Calu3 (cell line): ENCODE data around the gene MTURN. TPM values are rescaled to one million over a fixed set of nuclear protein-coding genes. Genes with fewer than 3 reads are reported as not detected.

Experiments used
- Bru-seq: library from RNA; stranded (reverse); fragments of 400-500 nt; gene quantifications from one replicate; lab custom pipeline; 2021; lab: Mats Ljungman, UMichigan
- BruChase-seq, 2 experiments: library from RNA; stranded (reverse); fragments of 400-500 nt; gene quantifications; one replicate each; lab custom pipeline; 2021; lab: Mats Ljungman, UMichigan
- BruUV-seq: library from RNA; stranded (reverse); fragments of 400-500 nt; replicated peaks from 2 replicates; lab custom pipeline; 2021; lab: Mats Ljungman, UMichigan
- CTCF ChIA-PET: fragments of 300-600 bp; sonication (Branson Sonifier 250); formaldehyde crosslinking; loops from one replicate; lab custom pipeline; 2022; ENCODE audit warnings: antibody characterized with exemption; lab: Charles Lee
- DNase-seq: peaks from one replicate; pipeline ENCODE4 v3.0.0; 2022
- H3K27ac Mint-ChIP-seq: one replicate; pipeline ENCODE4 v1.8.0; 2022; ENCODE audit warnings: mixed read lengths; ENCODE audit not compliant: unreplicated experiment
- H3K27me3 Mint-ChIP-seq: one replicate; pipeline ENCODE4 v1.8.0; 2022; ENCODE audit warnings: mixed read lengths; ENCODE audit not compliant: unreplicated experiment
- H3K36me3 Mint-ChIP-seq: one replicate; pipeline ENCODE4 v1.8.0; 2022; ENCODE audit warnings: mild to moderate bottlenecking, moderate library complexity, mixed read lengths; ENCODE audit not compliant: insufficient read depth, unreplicated experiment
- H3K4me1 Mint-ChIP-seq: one replicate; pipeline ENCODE4 v1.8.0; 2022; ENCODE audit warnings: mild to moderate bottlenecking, low read depth, mixed read lengths; ENCODE audit not compliant: unreplicated experiment
- H3K4me3 Mint-ChIP-seq: one replicate; pipeline ENCODE4 v1.8.0; 2022; ENCODE audit warnings: mild to moderate bottlenecking, low read depth, moderate library complexity, mixed read lengths; ENCODE audit not compliant: unreplicated experiment
- H3K9me3 Mint-ChIP-seq: one replicate; pipeline ENCODE4 v1.8.0; 2022; ENCODE audit warnings: low read depth, mixed read lengths; ENCODE audit not compliant: unreplicated experiment
- intact Hi-C: fragments of 100-400 bp; cut with micrococcal nuclease; formaldehyde crosslinking; loops from one replicate; pipeline ENCODE4 v1.10.0; 2022; ENCODE audit not compliant: unreplicated experiment
- long read RNA-seq: library from polyadenylated mRNA; stranded (forward); transcript quantifications from one replicate; pipeline ENCODE4 v2.0.0, GENCODE V29; 2022
- total RNA-seq: library from RNA; stranded (reverse); gene quantifications from 2 replicates; pipeline ENCODE4 v1.2.3, GENCODE V29; 2022
- TF ChIP-seq, protein P1 (sequence below): fragments of 200-600 bp; IDR thresholded peaks from one replicate; pipeline ENCODE4 v1.8.0; 2022; ENCODE audit warnings: antibody characterized with exemption; ENCODE audit not compliant: unreplicated experiment

MTURN gene
- 6.4 and 6.5 TPM in 2 replicates for total RNA-seq
- Bru-seq, nascent RNA = percentile 49 among the genes with signal in this experiment
- BruChase-seq, experiment 1, labeled RNA remaining after a 6-hour chase = percentile 44 among the genes with signal in this experiment
- BruChase-seq, experiment 2, labeled RNA remaining after a 2-hour chase = percentile 60 among the genes with signal in this experiment
- long read RNA-seq, full-length matches to known transcripts = 9 of 16 reads
- long read RNA-seq, partial matches to known transcripts = 0 of 16 reads
- long read RNA-seq, other reads (novel, unspliced or antisense) = 7 of 16 reads

DNA sequence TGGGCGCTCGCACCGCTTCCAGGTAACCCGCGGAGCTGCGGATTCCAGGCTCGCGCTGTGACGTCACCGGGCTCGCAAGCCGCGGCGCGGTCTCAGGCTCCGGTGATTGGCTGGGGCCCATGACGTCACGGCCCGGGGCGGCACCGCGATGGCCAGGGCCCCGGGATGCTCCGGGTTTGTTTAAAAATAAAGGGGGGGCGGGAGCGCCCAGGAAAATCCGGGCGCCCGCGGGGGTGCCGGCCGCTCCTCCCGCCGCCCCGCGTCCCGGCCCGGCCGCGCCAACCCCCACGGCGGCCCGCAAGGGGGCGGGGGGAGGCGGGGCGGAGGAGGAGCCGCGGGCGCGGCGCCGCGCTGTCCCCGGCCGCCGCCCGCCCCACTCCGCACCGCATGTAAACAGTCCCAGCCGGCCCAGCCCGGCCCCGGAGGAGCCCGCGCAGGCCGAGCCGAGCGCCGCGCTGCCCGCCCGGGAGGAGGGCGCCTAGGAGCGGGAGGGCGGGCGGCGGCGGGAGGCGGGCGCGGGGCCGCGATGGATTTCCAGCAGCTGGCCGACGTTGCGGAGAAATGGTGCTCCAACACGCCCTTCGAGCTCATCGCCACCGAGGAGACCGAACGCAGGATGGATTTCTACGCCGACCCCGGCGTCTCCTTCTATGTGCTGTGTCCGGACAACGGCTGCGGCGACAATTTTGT lies at the start of gene MTURN:
TSS of gene MTURN (plus strand) at position 376 of the 690 bp plus-strand sequence. CDS start at position 527, 151 bp downstream.
- peak within 1 kb of the TSS; percentile 100 for H3K4me3 Mint-ChIP-seq
- intact Hi-C loops = no loop called here
- no peaks in the 10 kb centered on the region for H3K9me3 Mint-ChIP-seq
- peak within 1 kb of the TSS; percentile 88 for H3K27ac Mint-ChIP-seq
- TF ChIP-seq, protein P1, sequence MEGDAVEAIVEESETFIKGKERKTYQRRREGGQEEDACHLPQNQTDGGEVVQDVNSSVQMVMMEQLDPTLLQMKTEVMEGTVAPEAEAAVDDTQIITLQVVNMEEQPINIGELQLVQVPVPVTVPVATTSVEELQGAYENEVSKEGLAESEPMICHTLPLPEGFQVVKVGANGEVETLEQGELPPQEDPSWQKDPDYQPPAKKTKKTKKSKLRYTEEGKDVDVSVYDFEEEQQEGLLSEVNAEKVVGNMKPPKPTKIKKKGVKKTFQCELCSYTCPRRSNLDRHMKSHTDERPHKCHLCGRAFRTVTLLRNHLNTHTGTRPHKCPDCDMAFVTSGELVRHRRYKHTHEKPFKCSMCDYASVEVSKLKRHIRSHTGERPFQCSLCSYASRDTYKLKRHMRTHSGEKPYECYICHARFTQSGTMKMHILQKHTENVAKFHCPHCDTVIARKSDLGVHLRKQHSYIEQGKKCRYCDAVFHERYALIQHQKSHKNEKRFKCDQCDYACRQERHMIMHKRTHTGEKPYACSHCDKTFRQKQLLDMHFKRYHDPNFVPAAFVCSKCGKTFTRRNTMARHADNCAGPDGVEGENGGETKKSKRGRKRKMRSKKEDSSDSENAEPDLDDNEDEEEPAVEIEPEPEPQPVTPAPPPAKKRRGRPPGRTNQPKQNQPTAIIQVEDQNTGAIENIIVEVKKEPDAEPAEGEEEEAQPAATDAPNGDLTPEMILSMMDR = no peak
- peaks cover 39% of the 10 kb centered on the region for H3K36me3 Mint-ChIP-seq
- H3K27me3 Mint-ChIP-seq = no peaks in the 10 kb centered on the region
- peaks cover 7% of the 10 kb centered on the region for H3K4me1 Mint-ChIP-seq
- CTCF ChIA-PET = interaction anchor here (0.6 to 1.6 kb wide), 5 partner anchors 9 to 1381 kb away, joined by 3 to 7 read pairs (median 3); no protein-coding TSS in a partner anchor
- DNase-seq = peak; percentile 93
- no TSS peak for BruUV-seq

DNA sequence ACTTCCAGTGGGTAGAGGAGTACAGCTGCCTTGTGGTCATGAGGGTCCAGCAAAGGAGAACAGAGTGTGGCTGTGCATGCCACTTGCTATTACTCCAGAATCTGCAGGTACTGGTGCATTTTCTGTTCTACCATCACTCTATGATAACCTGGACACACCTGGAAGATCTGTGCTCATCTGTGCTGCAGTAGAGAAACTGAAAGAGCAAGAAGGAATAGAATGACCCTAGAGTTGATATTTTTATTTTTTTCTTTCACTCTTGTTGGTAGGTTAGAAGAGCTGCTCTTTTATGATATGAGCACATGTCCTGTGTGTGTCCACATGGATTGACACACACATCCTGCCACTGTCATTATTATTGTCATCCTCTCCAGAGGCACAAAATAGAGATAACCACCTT lies 48.3 kb upstream of the MTURN start:
- H3K9me3 Mint-ChIP-seq = no peaks in the 10 kb centered on the region
- H3K27ac Mint-ChIP-seq = no peak overlapping the region
- no TSS peak for BruUV-seq
- intact Hi-C loops = loop anchor here (10.0 kb wide), 1 partner anchor 318 kb away; no protein-coding TSS in a partner anchor
- no peak for DNase-seq
- H3K27me3 Mint-ChIP-seq = no peaks in the 10 kb centered on the region
- CTCF ChIA-PET = no interaction called here
- H3K4me1 Mint-ChIP-seq = no peaks in the 10 kb centered on the region
- TF ChIP-seq, protein P1 = no peak
- no peak overlapping the region for H3K4me3 Mint-ChIP-seq
- H3K36me3 Mint-ChIP-seq = no peaks in the 10 kb centered on the region

DNA sequence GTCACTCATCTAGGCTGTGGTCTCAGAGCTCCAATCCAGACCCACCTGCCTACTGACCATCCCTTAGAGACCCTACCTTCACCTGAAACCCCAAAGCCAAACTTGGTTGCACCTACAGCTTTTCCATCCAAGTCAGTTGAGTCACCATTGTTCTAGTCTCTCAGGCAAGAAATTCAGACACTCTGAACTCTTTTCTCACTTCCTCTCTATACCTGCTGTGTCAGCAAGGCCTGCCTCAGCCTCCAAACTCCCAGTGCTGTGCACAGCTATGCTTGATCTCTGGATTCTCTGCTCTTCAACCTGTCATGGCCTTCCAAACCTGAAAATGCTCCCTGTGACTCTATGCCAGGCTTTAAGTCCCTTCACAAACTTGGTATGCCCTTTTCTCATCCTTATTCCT lies 47.4 kb upstream of the MTURN start:
- Mint-ChIP-seq H3K9me3 (no peaks in the 10 kb centered on the region), H3K36me3 (no peaks in the 10 kb centered on the region)
- BruUV-seq = no TSS peak

DNA sequence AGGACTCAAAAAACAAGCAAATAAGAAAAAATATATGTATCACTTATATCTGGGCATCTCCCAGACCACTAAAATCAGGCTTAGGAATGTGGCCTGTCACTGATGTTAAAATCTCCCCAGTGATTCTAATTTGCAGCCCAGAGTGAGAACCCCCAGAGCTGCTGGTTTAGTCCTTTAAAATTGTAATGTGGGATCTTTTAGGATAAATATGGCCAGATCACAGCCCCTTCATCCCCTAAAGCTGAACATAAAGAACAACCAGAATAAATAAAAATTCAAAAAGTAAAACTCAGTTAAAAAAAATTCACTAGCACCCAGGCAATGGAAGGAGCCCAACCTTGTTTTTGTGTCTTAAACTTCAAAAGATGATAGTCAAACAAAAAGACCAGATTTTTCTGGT lies 46.4 kb upstream of the MTURN start:
- Mint-ChIP-seq H3K4me3 (no peak overlapping the region), H3K27ac (no peak overlapping the region), H3K36me3 (no peaks in the 10 kb centered on the region), H3K9me3 (no peaks in the 10 kb centered on the region), H3K4me1 (no peaks in the 10 kb centered on the region), H3K27me3 (no peaks in the 10 kb centered on the region)
- intact Hi-C loops = loop anchor here (10.0 kb wide), 1 partner anchor 316 kb away; no protein-coding TSS in a partner anchor
- TF ChIP-seq, protein P1 = no peak
- CTCF ChIA-PET = interaction anchor here (0.6 to 1.0 kb wide), 2 partner anchors 26 to 260 kb away, joined by 3 to 5 read pairs; no protein-coding TSS in a partner anchor
- BruUV-seq = no TSS peak
- DNase-seq = no peak

More for the DNA sequence above, 47.4 kb upstream of the MTURN start:
- Mint-ChIP-seq H3K27ac (no peak overlapping the region), H3K4me1 (no peaks in the 10 kb centered on the region), H3K27me3 (no peaks in the 10 kb centered on the region), H3K4me3 (no peak overlapping the region)
- CTCF ChIA-PET = no interaction called here
- TF ChIP-seq, protein P1 = no peak
- DNase-seq = no peak
- intact Hi-C loops = loop anchor here (10.0 kb wide), 1 partner anchor 317 kb away; no protein-coding TSS in a partner anchor
